Measurements from ENCODE around the gene BLVRB. TPM values are rescaled to one million over a fixed set of nuclear protein-coding genes. Genes with fewer than 3 reads are reported as not detected.
A peak's percentile ranks its signal among the peaks of the same experiment; 100 is the strongest.

The BLVRB gene
- total RNA-seq (2014; rRNA removed; shearing (Covaris generic)) = 51.7 and 53.7 TPM in 2 replicates
- 43.7 and 45.6 TPM in 2 replicates for polyA plus RNA-seq (2016; fragmentation: Nextera tagmentation; extraction: Ambion mirVana)
- long read RNA-seq, transcript BLVRB-201 (5 exons, 873 nt) = major isoform, 52 of 55 reads
- long read RNA-seq, partial matches to known transcripts = 1 of 55 reads
- long read RNA-seq, other reads (novel, unspliced or antisense) = 1 of 55 reads

DNA sequence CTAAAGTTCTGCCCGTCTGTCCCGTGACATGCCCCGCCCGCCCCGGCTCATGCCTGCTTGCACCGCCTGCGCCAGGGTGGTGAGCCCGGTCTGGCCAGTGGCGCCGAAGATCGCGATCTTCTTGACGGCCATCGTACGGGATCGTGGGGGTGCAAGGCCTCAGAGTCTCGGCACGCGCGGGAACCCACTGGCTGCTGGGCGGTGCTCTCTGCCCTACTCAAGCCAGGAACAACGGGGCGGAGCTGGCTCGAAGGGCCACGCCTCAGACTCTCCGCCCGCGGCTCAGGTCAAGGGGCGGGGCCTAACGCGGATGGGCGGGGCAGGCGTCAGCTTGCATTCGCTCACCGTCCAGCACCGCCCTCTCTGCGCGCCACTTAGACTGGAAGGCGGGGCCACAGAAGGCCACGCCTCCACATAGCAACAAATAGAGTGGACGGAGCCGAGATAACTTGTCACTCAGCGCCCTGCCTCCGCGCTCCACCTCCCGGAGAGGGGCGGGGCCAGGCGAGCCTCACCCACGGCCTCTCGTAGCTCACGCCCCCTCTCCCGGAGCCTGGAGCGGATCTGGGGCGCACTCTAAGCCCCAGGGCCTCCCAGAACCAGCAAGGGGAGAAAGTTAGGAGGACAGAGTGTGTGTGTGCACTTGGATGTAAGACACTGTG lies at the start of gene BLVRB:
Gene BLVRB (minus strand): TSS at position 189 of the 662 bp plus-strand sequence. CDS start 57 bp downstream, at position 132.
- DNase-seq (ENCODE audit: low spot score) = peak; percentile 99
- no peaks in the 10 kb centered on the region for H3K79me2 ChIP-seq (replicated peaks; ENCODE audit: insufficient read depth)
- H2AFZ ChIP-seq = peak within 1 kb of the TSS; percentile 92

DNA sequence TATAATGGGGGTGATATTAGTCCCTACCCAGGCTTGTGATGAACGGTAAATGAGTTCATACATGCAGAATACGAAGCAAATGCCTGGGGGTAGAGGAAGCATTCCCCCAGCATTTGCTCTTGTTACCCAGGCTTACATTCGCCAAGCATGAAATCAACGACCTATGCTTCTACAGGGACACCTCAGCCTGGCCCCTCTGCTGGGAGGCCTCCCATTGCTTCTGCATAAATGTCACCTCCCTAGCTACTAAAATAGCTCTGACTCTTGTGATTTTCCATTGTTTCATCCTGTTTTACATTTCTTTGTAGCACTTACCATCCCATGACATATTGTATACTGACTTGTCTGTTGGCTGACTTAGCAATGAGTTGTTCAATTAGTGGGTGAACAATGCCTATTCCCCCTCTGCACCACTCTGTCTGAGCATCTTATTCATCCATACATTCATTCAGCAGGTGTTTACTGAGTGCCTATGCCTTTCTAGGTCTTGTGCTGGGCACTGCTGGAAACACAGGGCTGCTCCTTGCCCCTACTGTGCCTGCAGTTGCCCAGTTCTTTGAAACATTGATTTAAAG lies 48.3 kb upstream of the BLVRB start:
- DNase-seq (ENCODE audit: low spot score) (no peak), ATAC-seq (no peak)
- Histone ChIP-seq H2AFZ (no peak overlapping the region), H3K4me3 (no peak overlapping the region), H3K27ac (ENCODE audit: low read depth) (no peak overlapping the region), H3F3A (replicated peaks; ENCODE audit: low read depth) (peaks cover 12% of the 10 kb centered on the region; the same call in 1 of the 2 replicates), H3K4me2 (no peak overlapping the region), H3K27me3 (ENCODE audit: insufficient read depth) (peaks cover 90% of the 10 kb centered on the region), H3K9me2 (ENCODE audit: insufficient read depth) (no peaks in the 10 kb centered on the region), H3K4me1 (ENCODE audit: insufficient read depth) (no peaks in the 10 kb centered on the region), H4K20me1 (replicated peaks; ENCODE audit: insufficient read depth) (no peaks in the 10 kb centered on the region), H3K79me2 (replicated peaks; ENCODE audit: insufficient read depth) (no peaks in the 10 kb centered on the region), H3K36me3 (ENCODE audit: insufficient read depth) (no peaks in the 10 kb centered on the region; the same call in 1 of the 2 replicates)
- Mint-ChIP-seq H3K9me3 (peaks cover 16% of the 10 kb centered on the region), H3K4me3 (no peak overlapping the region; the same call in 2 of the 3 replicates), H3K27ac (no peak overlapping the region), H3K36me3 (ENCODE audit: low read depth) (no peaks in the 10 kb centered on the region; the same call in 2 of the 3 replicates), H3K4me1 (no peaks in the 10 kb centered on the region; the same call in 2 of the 3 replicates), H3K27me3 (ENCODE audit: insufficient read depth, low read depth, poor library complexity) (peaks cover 80% of the 10 kb centered on the region)
- TF ChIP-seq ZNF114 (CRISPR knock-in tag; IDR thresholded peaks at IDR 0.05) (no peak), STAT1 (IDR thresholded peaks at IDR 0.05; ENCODE audit: unreplicated experiment) (no peak), EZH2 (IDR thresholded peaks at IDR 0.05; ENCODE audit: low read depth, unreplicated experiment) (no peak), ZNF331 (CRISPR knock-in tag; IDR thresholded peaks at IDR 0.05; ENCODE audit: low read depth) (no peak)
- TF ChIP-seq, protein P1, sequence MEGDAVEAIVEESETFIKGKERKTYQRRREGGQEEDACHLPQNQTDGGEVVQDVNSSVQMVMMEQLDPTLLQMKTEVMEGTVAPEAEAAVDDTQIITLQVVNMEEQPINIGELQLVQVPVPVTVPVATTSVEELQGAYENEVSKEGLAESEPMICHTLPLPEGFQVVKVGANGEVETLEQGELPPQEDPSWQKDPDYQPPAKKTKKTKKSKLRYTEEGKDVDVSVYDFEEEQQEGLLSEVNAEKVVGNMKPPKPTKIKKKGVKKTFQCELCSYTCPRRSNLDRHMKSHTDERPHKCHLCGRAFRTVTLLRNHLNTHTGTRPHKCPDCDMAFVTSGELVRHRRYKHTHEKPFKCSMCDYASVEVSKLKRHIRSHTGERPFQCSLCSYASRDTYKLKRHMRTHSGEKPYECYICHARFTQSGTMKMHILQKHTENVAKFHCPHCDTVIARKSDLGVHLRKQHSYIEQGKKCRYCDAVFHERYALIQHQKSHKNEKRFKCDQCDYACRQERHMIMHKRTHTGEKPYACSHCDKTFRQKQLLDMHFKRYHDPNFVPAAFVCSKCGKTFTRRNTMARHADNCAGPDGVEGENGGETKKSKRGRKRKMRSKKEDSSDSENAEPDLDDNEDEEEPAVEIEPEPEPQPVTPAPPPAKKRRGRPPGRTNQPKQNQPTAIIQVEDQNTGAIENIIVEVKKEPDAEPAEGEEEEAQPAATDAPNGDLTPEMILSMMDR (conservative IDR thresholded peaks at IDR 0.05; ENCODE audit: low read depth in 2 of 2) = no peak
- TF ChIP-seq, protein P2, sequence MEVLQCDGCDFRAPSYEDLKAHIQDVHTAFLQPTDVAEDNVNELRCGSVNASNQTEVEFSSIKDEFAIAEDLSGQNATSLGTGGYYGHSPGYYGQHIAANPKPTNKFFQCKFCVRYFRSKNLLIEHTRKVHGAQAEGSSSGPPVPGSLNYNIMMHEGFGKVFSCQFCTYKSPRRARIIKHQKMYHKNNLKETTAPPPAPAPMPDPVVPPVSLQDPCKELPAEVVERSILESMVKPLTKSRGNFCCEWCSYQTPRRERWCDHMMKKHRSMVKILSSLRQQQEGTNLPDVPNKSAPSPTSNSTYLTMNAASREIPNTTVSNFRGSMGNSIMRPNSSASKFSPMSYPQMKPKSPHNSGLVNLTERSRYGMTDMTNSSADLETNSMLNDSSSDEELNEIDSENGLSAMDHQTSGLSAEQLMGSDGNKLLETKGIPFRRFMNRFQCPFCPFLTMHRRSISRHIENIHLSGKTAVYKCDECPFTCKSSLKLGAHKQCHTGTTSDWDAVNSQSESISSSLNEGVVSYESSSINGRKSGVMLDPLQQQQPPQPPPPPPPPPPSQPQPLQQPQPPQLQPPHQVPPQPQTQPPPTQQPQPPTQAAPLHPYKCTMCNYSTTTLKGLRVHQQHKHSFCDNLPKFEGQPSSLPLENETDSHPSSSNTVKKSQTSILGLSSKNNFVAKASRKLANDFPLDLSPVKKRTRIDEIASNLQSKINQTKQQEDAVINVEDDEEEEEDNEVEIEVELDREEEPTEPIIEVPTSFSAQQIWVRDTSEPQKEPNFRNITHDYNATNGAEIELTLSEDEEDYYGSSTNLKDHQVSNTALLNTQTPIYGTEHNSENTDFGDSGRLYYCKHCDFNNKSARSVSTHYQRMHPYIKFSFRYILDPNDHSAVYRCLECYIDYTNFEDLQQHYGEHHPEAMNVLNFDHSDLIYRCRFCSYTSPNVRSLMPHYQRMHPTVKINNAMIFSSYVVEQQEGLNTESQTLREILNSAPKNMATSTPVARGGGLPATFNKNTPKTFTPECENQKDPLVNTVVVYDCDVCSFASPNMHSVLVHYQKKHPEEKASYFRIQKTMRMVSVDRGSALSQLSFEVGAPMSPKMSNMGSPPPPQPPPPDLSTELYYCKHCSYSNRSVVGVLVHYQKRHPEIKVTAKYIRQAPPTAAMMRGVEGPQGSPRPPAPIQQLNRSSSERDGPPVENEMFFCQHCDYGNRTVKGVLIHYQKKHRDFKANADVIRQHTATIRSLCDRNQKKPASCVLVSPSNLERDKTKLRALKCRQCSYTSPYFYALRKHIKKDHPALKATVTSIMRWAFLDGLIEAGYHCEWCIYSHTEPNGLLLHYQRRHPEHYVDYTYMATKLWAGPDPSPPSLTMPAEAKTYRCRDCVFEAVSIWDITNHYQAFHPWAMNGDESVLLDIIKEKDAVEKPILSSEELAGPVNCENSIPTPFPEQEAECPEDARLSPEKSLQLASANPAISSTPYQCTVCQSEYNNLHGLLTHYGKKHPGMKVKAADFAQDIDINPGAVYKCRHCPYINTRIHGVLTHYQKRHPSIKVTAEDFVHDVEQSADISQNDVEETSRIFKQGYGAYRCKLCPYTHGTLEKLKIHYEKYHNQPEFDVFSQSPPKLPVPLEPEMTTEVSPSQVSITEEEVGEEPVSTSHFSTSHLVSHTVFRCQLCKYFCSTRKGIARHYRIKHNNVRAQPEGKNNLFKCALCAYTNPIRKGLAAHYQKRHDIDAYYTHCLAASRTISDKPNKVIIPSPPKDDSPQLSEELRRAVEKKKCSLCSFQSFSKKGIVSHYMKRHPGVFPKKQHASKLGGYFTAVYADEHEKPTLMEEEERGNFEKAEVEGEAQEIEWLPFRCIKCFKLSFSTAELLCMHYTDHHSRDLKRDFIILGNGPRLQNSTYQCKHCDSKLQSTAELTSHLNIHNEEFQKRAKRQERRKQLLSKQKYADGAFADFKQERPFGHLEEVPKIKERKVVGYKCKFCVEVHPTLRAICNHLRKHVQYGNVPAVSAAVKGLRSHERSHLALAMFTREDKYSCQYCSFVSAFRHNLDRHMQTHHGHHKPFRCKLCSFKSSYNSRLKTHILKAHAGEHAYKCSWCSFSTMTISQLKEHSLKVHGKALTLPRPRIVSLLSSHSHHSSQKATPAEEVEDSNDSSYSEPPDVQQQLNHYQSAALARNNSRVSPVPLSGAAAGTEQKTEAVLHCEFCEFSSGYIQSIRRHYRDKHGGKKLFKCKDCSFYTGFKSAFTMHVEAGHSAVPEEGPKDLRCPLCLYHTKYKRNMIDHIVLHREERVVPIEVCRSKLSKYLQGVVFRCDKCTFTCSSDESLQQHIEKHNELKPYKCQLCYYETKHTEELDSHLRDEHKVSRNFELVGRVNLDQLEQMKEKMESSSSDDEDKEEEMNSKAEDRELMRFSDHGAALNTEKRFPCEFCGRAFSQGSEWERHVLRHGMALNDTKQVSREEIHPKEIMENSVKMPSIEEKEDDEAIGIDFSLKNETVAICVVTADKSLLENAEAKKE (CRISPR knock-in tag; IDR thresholded peaks at IDR 0.05) = no peak

More for the DNA sequence above, at the start of gene BLVRB:
- Histone ChIP-seq H3K4me1 (ENCODE audit: insufficient read depth) (no peaks in the 10 kb centered on the region; the same call in 1 of the 2 replicates), H3K36me3 (ENCODE audit: insufficient read depth) (no peaks in the 10 kb centered on the region), H3F3A (replicated peaks; ENCODE audit: low read depth) (peaks cover 3% of the 10 kb centered on the region; the same call in 1 of the 2 replicates), H3K4me3 (peak within 1 kb of the TSS; percentile 88), H3K9me2 (ENCODE audit: insufficient read depth) (no peaks in the 10 kb centered on the region), H3K4me2 (peak within 1 kb of the TSS; percentile 88), H4K20me1 (replicated peaks; ENCODE audit: insufficient read depth) (no peaks in the 10 kb centered on the region), H3K27ac (ENCODE audit: low read depth) (no peak within 1 kb of the TSS), H3K27me3 (ENCODE audit: insufficient read depth) (peaks cover 36% of the 10 kb centered on the region)
- no peaks in the 10 kb centered on the region; the same call in 2 of the 3 replicates for H3K36me3 Mint-ChIP-seq (ENCODE audit: low read depth)
- peak; percentile 85 for ATAC-seq
- TF ChIP-seq POLR2AphosphoS5 (IDR thresholded peaks at IDR 0.05; ENCODE audit: low read depth) (peak; percentile 80), NANOG (IDR thresholded peaks at IDR 0.05; ENCODE audit: borderline replicate concordance) (no peak), EZH2phosphoT487 (IDR thresholded peaks at IDR 0.05; ENCODE audit: unreplicated experiment) (no peak)
- peak within 1 kb of the TSS; percentile 79 for H3K4me3 Mint-ChIP-seq
- H3K27ac Mint-ChIP-seq = peak within 1 kb of the TSS; percentile 87
- peaks cover 13% of the 10 kb centered on the region for H3K4me1 Mint-ChIP-seq
- no peaks in the 10 kb centered on the region; the same call in 2 of the 3 replicates for H3K9me3 Mint-ChIP-seq
- H3K27me3 Mint-ChIP-seq (ENCODE audit: insufficient read depth, low read depth, poor library complexity) = peaks cover 39% of the 10 kb centered on the region
